Purkinje cell (primary cell): Measurements from ENCODE around the gene NFKBIE. TPM values are rescaled to one million over a fixed set of nuclear protein-coding genes. Genes with fewer than 3 reads are reported as not detected.

Experiments
- polyA plus RNA-seq: library from polyadenylated mRNA; unstranded; fragments of >200 nt; fragmentation: Nextera tagmentation; gene quantifications from 2 replicates; pipeline ENCODE4 v1.2.1, GENCODE V29; 2014

Gene NFKBIE
- 1.3 and 5.7 TPM in 2 replicates for polyA plus RNA-seq

GRCh38 chr6:44265007-44265721, at the start of gene NFKBIE:
Gene NFKBIE, minus strand, starts transcription at chr6:44265551. Its CDS starts 205 bp downstream, at chr6:44265346.

DNA sequence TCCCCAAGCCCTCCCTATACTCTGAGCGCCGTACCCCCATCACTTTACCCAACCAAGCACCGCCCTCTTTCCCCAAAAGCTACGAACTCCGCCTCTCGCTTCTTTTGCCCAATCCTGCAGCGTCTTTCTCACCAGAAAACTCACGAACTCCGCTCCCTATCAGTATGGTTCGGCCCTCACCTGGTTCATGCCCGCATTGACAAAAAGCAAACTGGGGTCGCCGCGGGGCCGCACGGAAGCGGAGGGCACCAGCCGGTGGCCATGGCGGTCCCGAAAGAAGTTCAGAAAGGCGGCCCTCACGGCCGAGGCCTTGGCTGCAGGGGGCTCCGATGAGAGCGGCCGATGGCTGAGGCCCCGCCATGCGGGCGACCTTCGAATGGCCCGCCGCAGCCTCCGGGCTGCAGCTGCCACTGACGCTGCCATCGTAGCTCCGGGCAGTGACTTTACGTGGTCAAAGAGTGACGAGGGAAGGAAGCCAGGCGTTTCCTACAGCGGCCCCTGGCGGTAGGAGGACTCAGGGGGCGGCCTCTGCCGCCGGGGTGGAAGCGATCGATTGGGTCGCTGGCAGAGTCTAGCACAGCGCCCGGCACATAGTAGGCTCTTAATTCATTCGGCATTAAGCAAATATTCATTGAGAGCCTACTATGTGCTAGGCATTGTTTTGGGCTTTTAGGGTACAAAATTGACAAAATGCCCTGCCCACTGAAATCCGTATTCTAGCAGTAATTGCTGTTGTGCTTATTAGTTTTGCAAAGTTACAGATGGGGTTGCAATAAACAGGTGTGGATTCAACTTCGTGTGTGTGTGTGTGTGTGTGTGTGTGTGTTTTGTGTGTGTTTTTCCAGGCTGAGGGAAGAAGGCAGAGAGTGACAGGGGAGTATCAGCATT, 47.8 kb upstream of the NFKBIE start, which contains the start of gene AARS2:
Gene AARS2, minus strand, starts transcription at position 447 of the 888 bp plus-strand sequence. Its CDS starts 24 bp downstream, at position 423.

DNA sequence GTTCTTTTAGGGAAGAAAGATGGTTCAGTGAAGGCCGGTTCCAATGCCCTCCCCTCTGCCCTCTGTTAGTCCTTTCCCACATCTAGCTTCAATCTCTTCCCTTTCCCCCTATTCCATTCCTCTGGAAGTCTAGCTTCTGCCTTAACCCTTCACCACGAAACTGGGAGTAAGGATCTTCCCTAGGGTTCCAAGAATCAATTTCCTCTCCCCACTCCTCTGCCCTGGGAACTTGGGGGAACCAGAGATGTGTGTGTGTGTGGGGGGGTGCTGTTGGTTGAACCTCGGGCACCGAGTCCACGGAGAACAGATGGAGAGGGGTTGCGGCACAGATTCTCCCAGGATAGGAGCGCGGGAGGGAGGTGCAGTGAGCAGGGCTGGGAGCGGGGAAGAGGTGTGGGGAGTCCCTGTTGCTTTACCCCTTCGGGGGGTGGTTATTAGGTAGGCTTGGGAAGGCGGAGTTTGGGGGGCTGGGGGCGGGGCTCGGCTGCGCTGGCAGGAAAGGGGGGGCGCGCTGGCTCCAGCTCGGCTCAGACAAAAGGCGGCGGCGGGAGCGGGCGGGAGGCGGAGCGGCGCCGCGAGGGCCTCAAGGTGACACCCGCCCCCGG, 4.7 kb upstream of the NFKBIE start, which contains the start of gene TMEM151B:
Gene TMEM151B, plus strand, starts transcription at position 530 of the 605 bp plus-strand sequence. CDS start 293 bp downstream, outside the sequence.

DNA sequence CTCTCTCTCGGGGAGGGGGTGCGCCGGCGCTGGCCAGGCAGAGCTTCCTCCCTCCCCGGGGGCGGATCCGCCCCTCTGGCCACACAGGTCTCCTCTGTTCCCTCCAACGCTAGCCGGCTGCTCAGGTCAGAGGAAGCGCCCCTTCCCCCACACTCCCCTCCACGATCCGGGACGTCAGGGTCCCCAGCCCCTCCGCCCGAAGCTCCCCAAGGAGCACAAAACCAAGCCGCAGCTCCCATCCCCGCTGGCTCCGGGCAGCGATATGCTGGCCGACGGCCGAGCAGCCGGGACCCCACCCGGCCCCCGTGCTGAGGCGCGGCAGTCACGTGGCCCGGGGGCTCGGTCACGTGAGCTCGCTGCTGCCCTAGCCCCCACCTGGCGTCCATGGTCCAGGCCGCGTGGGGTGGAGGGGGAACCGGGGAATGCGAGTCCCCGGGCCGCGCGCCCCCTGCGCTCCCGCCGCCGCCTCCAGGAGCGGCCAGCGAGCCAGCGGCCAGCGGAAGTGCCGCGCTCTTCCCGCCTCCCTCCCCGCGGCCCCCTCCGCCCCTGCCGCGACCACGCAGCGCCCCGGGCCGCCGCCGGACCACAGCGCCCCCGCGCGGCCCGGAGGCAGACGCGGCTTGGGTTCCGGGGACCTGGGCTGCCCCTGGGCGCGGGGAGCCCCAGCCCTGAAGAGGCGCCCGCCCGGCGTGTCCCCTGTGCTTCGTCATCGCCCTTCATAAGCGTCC, 8.2 kb downstream of the NFKBIE start, which contains the start of gene SLC35B2:
Gene SLC35B2, minus strand, starts transcription at position 504 of the 728 bp plus-strand sequence. Its CDS starts 118 bp downstream, at position 386.

GRCh38 chr6:44246663-44247337, 18.6 kb downstream of the NFKBIE start, which contains the start of gene HSP90AB1:
Gene HSP90AB1, plus strand, starts transcription at chr6:44247101. Its CDS starts 1,529 bp downstream, at chr6:44248630.

GRCh38 chr6:44223319-44224028, 41.9 kb downstream of the NFKBIE start, which contains the start of gene SLC29A1:
Gene SLC29A1, plus strand, starts transcription at chr6:44223595. Its CDS starts 3,719 bp downstream, at chr6:44227314.

GRCh38 chr6:44216677-44217331, 48.5 kb downstream of the NFKBIE start, which contains the start of gene MYMX:
Gene MYMX, plus strand, starts transcription at chr6:44216926. Its CDS starts 546 bp downstream, at chr6:44217472.

Other genes starting within 250 kb of the NFKBIE start
- gene MRPL14, start 138.1 kb downstream of the NFKBIE start, polyA plus RNA-seq: 104 and 119 TPM in 2 replicates
- 9.8 and 10.3 TPM in 2 replicates for gene TMEM63B, start 138.0 kb downstream of the NFKBIE start, polyA plus RNA-seq
- gene CAPN11, start 106.7 kb downstream of the NFKBIE start, polyA plus RNA-seq: not detected in 2 replicates
- gene MYMX, start 48.6 kb downstream of the NFKBIE start, polyA plus RNA-seq: not detected in 2 replicates
- 7.8 and 10.8 TPM in 2 replicates for gene SLC29A1, start 42.0 kb downstream of the NFKBIE start, polyA plus RNA-seq
- gene HSP90AB1, start 18.4 kb downstream of the NFKBIE start, polyA plus RNA-seq: 2,006 and 2,207 TPM in 2 replicates
- 5.6 and 7.6 TPM in 2 replicates for gene SLC35B2, start 8.0 kb downstream of the NFKBIE start, polyA plus RNA-seq
- gene TMEM151B, start 4.9 kb upstream of the NFKBIE start, polyA plus RNA-seq: 0.22 and 1.3 TPM in 2 replicates
- 0.73 and 0.74 TPM in 2 replicates for gene AARS2, start 47.8 kb upstream of the NFKBIE start, polyA plus RNA-seq
- gene SPATS1, start 77.1 kb upstream of the NFKBIE start, polyA plus RNA-seq: 0.22 TPM in 1 of 2 replicates, not detected in the other
- 15.6 and 16.9 TPM in 2 replicates for gene CDC5L, start 122.2 kb upstream of the NFKBIE start, polyA plus RNA-seq